ENCODE results near the gene CLDN11. TPM values are rescaled to one million over a fixed set of nuclear protein-coding genes. Genes with fewer than 3 reads are reported as not detected.

Gene CLDN11
- total RNA-seq, 2 donors from 2014 or later: 15.3 to 26.1 TPM

DNA sequence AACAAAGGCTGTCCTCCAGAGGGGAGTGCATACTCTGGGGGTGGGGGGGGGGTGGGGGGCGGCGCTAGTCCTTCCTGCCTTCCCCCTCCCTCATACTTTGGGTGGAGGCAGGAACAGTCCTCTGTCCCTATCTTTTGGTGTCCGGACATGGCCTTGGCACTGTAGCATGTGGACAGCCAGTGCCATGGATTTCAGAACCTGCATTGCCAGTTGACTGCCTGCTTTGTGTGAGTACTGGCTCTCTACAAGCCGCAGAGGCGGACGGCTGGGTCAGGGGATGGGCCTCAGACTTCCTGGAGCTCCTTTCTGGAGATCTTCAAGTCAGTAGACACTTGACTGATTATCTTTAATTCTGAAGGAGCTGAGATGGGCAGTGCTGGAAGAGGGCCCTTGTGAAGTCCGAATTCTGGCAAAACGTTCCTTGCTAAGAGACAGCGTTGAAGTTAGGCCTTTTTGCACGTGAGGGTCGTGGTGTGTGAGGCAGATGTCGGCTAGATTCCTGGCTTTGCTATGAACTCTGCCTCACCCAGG, 2.5 kb downstream of the CLDN11 start:
- no peak overlapping the region for H3K27ac ChIP-seq (ENCODE audit: low read depth, low read length)
- Mint-ChIP-seq H3K4me1 (peaks cover 37% of the 10 kb centered on the region), H3K36me3 (ENCODE audit: low read depth) (peaks cover 4% of the 10 kb centered on the region), H3K27ac (no peak overlapping the region), H3K4me3 (no peak overlapping the region), H3K9me3 (no peaks in the 10 kb centered on the region), H3K27me3 (ENCODE audit: insufficient read depth) (peaks cover 38% of the 10 kb centered on the region)
- H3K36me3 ChIP-seq (ENCODE audit: control insufficient read depth, insufficient read depth, low read length): no peaks in the 10 kb centered on the region
- WGBS, 2 experiments (ENCODE audit: insufficient coverage in 1 of 2, insufficient read length in 1 of 2): 77 to 90% methylated on average over 4 to 10 of the region's 12 CpGs
- peaks cover 30% of the 10 kb centered on the region for H3K27me3 ChIP-seq (ENCODE audit: control insufficient read depth, insufficient read depth, low read length, poor library complexity, severe bottlenecking)
- H3K9me3 ChIP-seq (ENCODE audit: control insufficient read depth, low read length): no peaks in the 10 kb centered on the region
- peaks cover 9% of the 10 kb centered on the region for H3K4me1 ChIP-seq (ENCODE audit: control insufficient read depth, insufficient read depth, low read length)
- no peak overlapping the region for H3K4me3 ChIP-seq (ENCODE audit: low read length)
- TF ChIP-seq, protein P1, sequence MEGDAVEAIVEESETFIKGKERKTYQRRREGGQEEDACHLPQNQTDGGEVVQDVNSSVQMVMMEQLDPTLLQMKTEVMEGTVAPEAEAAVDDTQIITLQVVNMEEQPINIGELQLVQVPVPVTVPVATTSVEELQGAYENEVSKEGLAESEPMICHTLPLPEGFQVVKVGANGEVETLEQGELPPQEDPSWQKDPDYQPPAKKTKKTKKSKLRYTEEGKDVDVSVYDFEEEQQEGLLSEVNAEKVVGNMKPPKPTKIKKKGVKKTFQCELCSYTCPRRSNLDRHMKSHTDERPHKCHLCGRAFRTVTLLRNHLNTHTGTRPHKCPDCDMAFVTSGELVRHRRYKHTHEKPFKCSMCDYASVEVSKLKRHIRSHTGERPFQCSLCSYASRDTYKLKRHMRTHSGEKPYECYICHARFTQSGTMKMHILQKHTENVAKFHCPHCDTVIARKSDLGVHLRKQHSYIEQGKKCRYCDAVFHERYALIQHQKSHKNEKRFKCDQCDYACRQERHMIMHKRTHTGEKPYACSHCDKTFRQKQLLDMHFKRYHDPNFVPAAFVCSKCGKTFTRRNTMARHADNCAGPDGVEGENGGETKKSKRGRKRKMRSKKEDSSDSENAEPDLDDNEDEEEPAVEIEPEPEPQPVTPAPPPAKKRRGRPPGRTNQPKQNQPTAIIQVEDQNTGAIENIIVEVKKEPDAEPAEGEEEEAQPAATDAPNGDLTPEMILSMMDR (conservative IDR thresholded peaks at IDR 0.05): no peak
- H3K9ac ChIP-seq (ENCODE audit: extremely low read depth, low read length, poor library complexity, severe bottlenecking): no peak overlapping the region
- peak; percentile 64 for DNase-seq

- H3K9ac ChIP-seq (ENCODE audit: extremely low read depth, low read length, poor library complexity, severe bottlenecking): no peak overlapping the region
- 90% methylated on average over 2 of the region's 2 CpGs; no CpG with 5 or more reads in 1 of the 2 experiments for WGBS, 2 experiments (ENCODE audit: insufficient coverage in 1 of 2, insufficient read length in 1 of 2)
- no peak for DNase-seq
Observed at GRCh38 chr3:170421758-170422157, 3.1 kb downstream of the CLDN11 start.

GRCh38 chr3:170423001-170423615, 4.4 kb downstream of the CLDN11 start:
- WGBS, 2 experiments (ENCODE audit: insufficient coverage in 1 of 2, insufficient read length in 1 of 2): 91 to 94% methylated on average over 6 to 8 of the region's 8 CpGs
- DNase-seq: no peak

More at GRCh38 chr3:170421758-170422157, 3.1 kb downstream of the CLDN11 start:
- Histone ChIP-seq H3K36me3 (ENCODE audit: control insufficient read depth, insufficient read depth, low read length) (no peaks in the 10 kb centered on the region), H3K27me3 (ENCODE audit: control insufficient read depth, insufficient read depth, low read length, poor library complexity, severe bottlenecking) (peaks cover 30% of the 10 kb centered on the region), H3K4me1 (ENCODE audit: control insufficient read depth, insufficient read depth, low read length) (peaks cover 9% of the 10 kb centered on the region), H3K27ac (ENCODE audit: low read depth, low read length) (no peak overlapping the region), H3K9me3 (ENCODE audit: control insufficient read depth, low read length) (no peaks in the 10 kb centered on the region), H3K4me3 (ENCODE audit: low read length) (no peak overlapping the region)
- Mint-ChIP-seq H3K36me3 (ENCODE audit: low read depth) (peaks cover 4% of the 10 kb centered on the region), H3K27me3 (ENCODE audit: insufficient read depth) (peaks cover 33% of the 10 kb centered on the region), H3K4me1 (peaks cover 39% of the 10 kb centered on the region), H3K4me3 (no peak overlapping the region), H3K27ac (no peak overlapping the region), H3K9me3 (no peaks in the 10 kb centered on the region)
- TF ChIP-seq, protein P1 (conservative IDR thresholded peaks at IDR 0.05): no peak

More at GRCh38 chr3:170423001-170423615, 4.4 kb downstream of the CLDN11 start:
- peaks cover 33% of the 10 kb centered on the region for H3K4me1 Mint-ChIP-seq
- peaks cover 5% of the 10 kb centered on the region for H3K36me3 Mint-ChIP-seq (ENCODE audit: low read depth)
- TF ChIP-seq, protein P1 (conservative IDR thresholded peaks at IDR 0.05): no peak
- no peaks in the 10 kb centered on the region for H3K9me3 Mint-ChIP-seq
- Histone ChIP-seq H3K4me1 (ENCODE audit: control insufficient read depth, insufficient read depth, low read length) (peaks cover 9% of the 10 kb centered on the region), H3K9ac (ENCODE audit: extremely low read depth, low read length, poor library complexity, severe bottlenecking) (no peak overlapping the region), H3K27ac (ENCODE audit: low read depth, low read length) (no peak overlapping the region), H3K9me3 (ENCODE audit: control insufficient read depth, low read length) (no peaks in the 10 kb centered on the region), H3K4me3 (ENCODE audit: low read length) (no peak overlapping the region), H3K27me3 (ENCODE audit: control insufficient read depth, insufficient read depth, low read length, poor library complexity, severe bottlenecking) (peaks cover 27% of the 10 kb centered on the region), H3K36me3 (ENCODE audit: control insufficient read depth, insufficient read depth, low read length) (no peaks in the 10 kb centered on the region)
- H3K27me3 Mint-ChIP-seq (ENCODE audit: insufficient read depth): peaks cover 31% of the 10 kb centered on the region
- no peak overlapping the region for H3K4me3 Mint-ChIP-seq
- no peak overlapping the region for H3K27ac Mint-ChIP-seq

All from endodermal cell (in vitro differentiated cells).